ENCODE measurements around the gene RRN3. TPM values are rescaled to one million over a fixed set of nuclear protein-coding genes. Genes with fewer than 3 reads are reported as not detected.
A peak's percentile ranks its signal among the peaks of the same experiment; 100 is the strongest.
"Not testable (repeated sequence)": the region's sequence is repeated elsewhere in the genome, so short reads cannot be mapped to it uniquely, and the experiment has no call there.

Gene RRN3
- 57.7 TPM for total RNA-seq (2021; ENCODE audit: unreplicated experiment)
- 25.4 and 35.0 TPM in 2 replicates for polyA plus RNA-seq (2012)
- Bru-seq, nascent RNA, result percentile 94 among the genes with signal in this experiment
- BruChase-seq, experiment 1, labeled RNA remaining after a 6-hour chase, result percentile 96 among the genes with signal in this experiment
- percentile 93 among the genes with signal in this experiment for BruChase-seq, experiment 2, labeled RNA remaining after a 2-hour chase
- long read RNA-seq, transcript RRN3-203 (17 exons, 2,198 nt), result minor isoform, 16 of 143 reads
- long read RNA-seq, transcript RRN3-201 (18 exons, 3,762 nt), result major isoform, 104 of 143 reads
- long read RNA-seq, partial matches to known transcripts, result 9 of 143 reads
- long read RNA-seq, other reads (novel, unspliced or antisense), result 14 of 143 reads

DNA sequence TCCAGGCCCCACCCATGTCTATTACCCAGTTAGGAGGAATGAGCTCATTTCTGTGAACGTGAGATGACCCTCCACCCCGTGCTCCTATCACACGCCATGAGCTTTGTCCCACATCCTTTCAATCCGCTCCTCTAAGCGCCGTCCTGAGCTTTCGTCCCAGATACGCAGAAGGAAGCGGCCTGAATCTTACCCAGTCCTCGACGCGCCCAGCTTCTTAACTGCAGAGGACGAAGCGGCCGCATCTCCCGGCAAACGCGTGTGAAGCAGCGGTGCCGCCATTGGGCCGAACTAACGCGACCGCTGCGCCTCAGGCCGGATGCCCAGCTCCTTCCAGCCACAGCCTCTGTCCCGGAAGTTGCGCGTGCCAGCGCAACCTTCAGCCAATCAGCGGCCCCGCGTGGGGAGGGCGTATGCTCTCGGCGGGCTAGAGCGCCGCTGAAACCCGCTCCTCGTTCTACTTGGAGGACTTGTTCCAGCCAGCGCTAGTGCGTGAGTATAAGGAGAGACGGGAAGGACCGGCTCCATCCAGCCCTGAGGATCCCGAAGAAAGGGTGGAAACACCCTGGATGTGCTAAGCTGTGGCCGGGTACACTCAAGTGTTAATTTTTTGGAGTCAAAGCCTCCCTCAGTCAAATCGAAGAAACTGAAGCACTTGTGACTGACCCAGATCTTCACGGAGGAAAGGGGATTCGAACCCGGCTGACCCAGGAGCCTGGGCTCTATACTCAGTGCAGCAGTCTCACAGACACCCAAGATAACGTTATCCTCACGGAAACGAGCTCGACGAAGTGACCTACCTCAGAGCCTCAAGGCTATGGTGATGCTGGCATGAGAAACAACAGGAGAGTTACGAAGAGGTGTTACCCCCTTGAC, at the start of gene RRN3:
Gene RRN3 (minus strand): TSS at position 318 of the 873 bp plus-strand sequence. CDS start 39 bp downstream, at position 279.
- H3K27me3 ChIP-seq (ENCODE audit: insufficient read depth, low read length); intact Hi-C loops (cut with micrococcal nuclease); H2AFZ ChIP-seq (ENCODE audit: low read depth, low read length, poor library complexity, severe bottlenecking); H3K9me3 ChIP-seq (ENCODE audit: control insufficient read depth in 1 of 2, insufficient read depth in 1 of 2, low read depth in 1 of 2, low read length in 2 of 2); H3K9me2 ChIP-seq (ENCODE audit: insufficient read depth); RAD21 ChIA-PET (ENCODE audit: low non-redundant PET in 1 of 2, low total read pairs in 2 of 2, uncharacterized antibody in 2 of 2, unreplicated experiment in 2 of 2); H4K20me1 ChIP-seq (ENCODE audit: insufficient read depth); H3K36me3 ChIP-seq (ENCODE audit: control insufficient read depth in 1 of 2, insufficient read depth in 2 of 2, low read length in 2 of 2): not testable (repeated sequence)
- H3K79me2 ChIP-seq (ENCODE audit: insufficient read depth, low read length), result peaks cover 38% of the 10 kb centered on the region
- peaks cover 0 to 14% of the 10 kb centered on the region in 2 experiments; a peak in 2 of 4 replicates for H3K4me1 ChIP-seq (ENCODE audit: control insufficient read depth in 1 of 2, insufficient read depth in 2 of 2, low read length in 2 of 2)
- peak within 1 kb of the TSS; percentile 89 for H3K4me2 ChIP-seq (ENCODE audit: low read length)
- ATAC-seq (peak; percentile 98), DNase-seq (ENCODE audit: low read depth, low spot score) (peak; percentile 85)
- peak within 1 kb of the TSS; percentile 66 for H3K27ac ChIP-seq (ENCODE audit: low read depth, low read length)
- H3K9ac ChIP-seq (ENCODE audit: low read length), result peak within 1 kb of the TSS; percentile 81
- TF ChIP-seq SIN3A (IDR thresholded peaks at IDR 0.05; ENCODE audit: low read depth) (peak; percentile 83), ELF1 (IDR thresholded peaks at IDR 0.05; ENCODE audit: borderline replicate concordance, low read depth) (peak; percentile 69), MAX (IDR thresholded peaks at IDR 0.05) (peak; percentile 90), SP1 (IDR thresholded peaks at IDR 0.05; ENCODE audit: low read depth) (peak; percentile 78), POLR2A (IDR thresholded peaks at IDR 0.05; ENCODE audit: borderline replicate concordance, extremely low read depth, insufficient read depth, insufficient read length) (peak; percentile 86), POLR2AphosphoS5 (IDR thresholded peaks at IDR 0.05; ENCODE audit: low read depth, low read length) (peak; percentile 89), CBX3 (IDR thresholded peaks at IDR 0.05; ENCODE audit: low read depth) (peak; percentile 69; the same call in 1 of the 2 replicates), YY1 (IDR thresholded peaks at IDR 0.05; ENCODE audit: extremely low read depth, insufficient replicate concordance, low read depth, low read length) (peak; percentile 79), ZFX (IDR thresholded peaks at IDR 0.05) (peak; percentile 38; the same call in 1 of the 2 replicates)
- TF ChIP-seq, protein P1, sequence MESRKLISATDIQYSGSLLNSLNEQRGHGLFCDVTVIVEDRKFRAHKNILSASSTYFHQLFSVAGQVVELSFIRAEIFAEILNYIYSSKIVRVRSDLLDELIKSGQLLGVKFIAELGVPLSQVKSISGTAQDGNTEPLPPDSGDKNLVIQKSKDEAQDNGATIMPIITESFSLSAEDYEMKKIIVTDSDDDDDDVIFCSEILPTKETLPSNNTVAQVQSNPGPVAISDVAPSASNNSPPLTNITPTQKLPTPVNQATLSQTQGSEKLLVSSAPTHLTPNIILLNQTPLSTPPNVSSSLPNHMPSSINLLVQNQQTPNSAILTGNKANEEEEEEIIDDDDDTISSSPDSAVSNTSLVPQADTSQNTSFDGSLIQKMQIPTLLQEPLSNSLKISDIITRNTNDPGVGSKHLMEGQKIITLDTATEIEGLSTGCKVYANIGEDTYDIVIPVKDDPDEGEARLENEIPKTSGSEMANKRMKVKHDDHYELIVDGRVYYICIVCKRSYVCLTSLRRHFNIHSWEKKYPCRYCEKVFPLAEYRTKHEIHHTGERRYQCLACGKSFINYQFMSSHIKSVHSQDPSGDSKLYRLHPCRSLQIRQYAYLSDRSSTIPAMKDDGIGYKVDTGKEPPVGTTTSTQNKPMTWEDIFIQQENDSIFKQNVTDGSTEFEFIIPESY (IDR thresholded peaks at IDR 0.05; ENCODE audit: extremely low read depth, insufficient replicate concordance, low read length), result peak; percentile 44
- ChIA-PET POLR2A (interaction anchor here (0.7 to 1.7 kb wide), 2 partner anchors 20 to 38 kb away, joined by 3 to 9 read pairs; partner anchors contain the start of gene NTAN1), CTCF (interaction anchor here (1.1 kb wide), 1 partner anchor 22 kb away, joined by 3 read pairs; no protein-coding TSS in a partner anchor)
- H3K4me3 ChIP-seq (replicated peaks in 1 of 2; ENCODE audit: low read depth in 1 of 2, low read length in 2 of 2), result peak within 1 kb of the TSS; percentile 68 to 72
- BruUV-seq (replicated peaks), result TSS peak; percentile 98

GRCh38 chr16:15143601-15144091, 49.6 kb upstream of the RRN3 start:
- H3K4me3 ChIP-seq (replicated peaks in 1 of 2; ENCODE audit: low read depth in 1 of 2, low read length in 2 of 2); intact Hi-C loops (cut with micrococcal nuclease); H3K9me2 ChIP-seq (ENCODE audit: insufficient read depth); H3K9ac ChIP-seq (ENCODE audit: low read length); ATAC-seq; RAD21 ChIA-PET (ENCODE audit: low non-redundant PET in 1 of 2, low total read pairs in 2 of 2, uncharacterized antibody in 2 of 2, unreplicated experiment in 2 of 2); H3K9me3 ChIP-seq (ENCODE audit: control insufficient read depth in 1 of 2, insufficient read depth in 1 of 2, low read depth in 1 of 2, low read length in 2 of 2); BruUV-seq (replicated peaks); H4K20me1 ChIP-seq (ENCODE audit: insufficient read depth); H3K4me2 ChIP-seq (ENCODE audit: low read length); H3K79me2 ChIP-seq (ENCODE audit: insufficient read depth, low read length); H3K36me3 ChIP-seq (ENCODE audit: control insufficient read depth in 1 of 2, insufficient read depth in 2 of 2, low read length in 2 of 2); CTCF ChIA-PET; POLR2A ChIA-PET; H3K4me1 ChIP-seq (ENCODE audit: control insufficient read depth in 1 of 2, insufficient read depth in 2 of 2, low read length in 2 of 2); H2AFZ ChIP-seq (ENCODE audit: low read depth, low read length, poor library complexity, severe bottlenecking); DNase-seq (ENCODE audit: low read depth, low spot score); H3K27ac ChIP-seq (ENCODE audit: low read depth, low read length); H3K27me3 ChIP-seq (ENCODE audit: insufficient read depth, low read length): not testable (repeated sequence)

All from HCT116 (cell line).